Left ventricle myocardium inferior (tissue), 1 donor: Measurements from ENCODE around the gene ADIPOR1. TPM values are rescaled to one million over a fixed set of nuclear protein-coding genes. Genes with fewer than 3 reads are reported as not detected.

ENCODE experiments used
- DNase-seq: peaks from one replicate; pipeline ENCODE4 v3.0.0-alpha.2; 2020
- H3K27ac ChIP-seq: fragments of 200-600 bp; replicated peaks from 2 replicates; pipeline ENCODE4 v1.8.0; 2021
- H3K27me3 ChIP-seq: fragments of 200-600 bp; 2 replicates; pipeline ENCODE4 v1.8.0; 2021; ENCODE audit warnings: low read depth
- H3K36me3 ChIP-seq: fragments of 200-600 bp; 2 replicates; pipeline ENCODE4 v1.8.0; 2021
- H3K4me1 ChIP-seq: fragments of 200-600 bp; 2 replicates; pipeline ENCODE4 v1.8.0; 2021
- H3K4me3 ChIP-seq: fragments of 200-600 bp; 2 replicates; pipeline ENCODE4 v1.8.0; 2021; ENCODE audit warnings: mild to moderate bottlenecking, moderate library complexity
- H3K9me3 ChIP-seq: fragments of 200-600 bp; replicated peaks from 2 replicates; pipeline ENCODE4 v1.8.0; 2021
- CTCF ChIP-seq: fragments of 200-600 bp; IDR thresholded peaks from 2 replicates; pipeline ENCODE4 v1.8.0; 2021; ENCODE audit warnings: antibody characterized with exemption, mild to moderate bottlenecking, borderline replicate concordance
- intact Hi-C: fragments of 100-400 bp; cut with micrococcal nuclease; formaldehyde crosslinking; loops from one replicate; pipeline ENCODE4 v1.11.0; 2022
- total RNA-seq: library from RNA; stranded (reverse); fragmentation: NEBNext Ultra II Directional; extraction: Animal tissue kit (Norgen Biotek cat#: 25700); gene quantifications from one replicate; pipeline ENCODE4 v1.2.1, GENCODE V29; 2021
- donor health status: DM: no; HTN: yes; CAD: no; lungs with severe emphysema.

ADIPOR1 gene
- total RNA-seq, 1 donor from 2014 or later, result 87.0 TPM

- intact Hi-C loops, result loop anchor here (10.0 kb wide), 1 partner anchor 246 kb away; no protein-coding TSS in a partner anchor
- Histone ChIP-seq H3K4me3 (no peak overlapping the region), H3K4me1 (peaks cover 4% of the 10 kb centered on the region), H3K36me3 (no peaks in the 10 kb centered on the region), H3K27ac (no peak overlapping the region), H3K9me3 (no peaks in the 10 kb centered on the region), H3K27me3 (peaks cover 10% of the 10 kb centered on the region)
- no peak for DNase-seq
- no peak for TF ChIP-seq CTCF
Measured at GRCh38 chr1:203000217-203000944, 42.3 kb upstream of the ADIPOR1 start.

- Histone ChIP-seq H3K27me3 (peaks cover 23% of the 10 kb centered on the region), H3K27ac (no peak overlapping the region), H3K4me1 (peaks cover 4% of the 10 kb centered on the region), H3K36me3 (no peaks in the 10 kb centered on the region), H3K9me3 (no peaks in the 10 kb centered on the region), H3K4me3 (no peak overlapping the region)
- TF ChIP-seq CTCF, result peak; percentile 86
- DNase-seq, result no peak
- intact Hi-C loops, result no loop called here
Measured at GRCh38 chr1:202998836-202999750, 41.0 kb upstream of the ADIPOR1 start.

GRCh38 chr1:202994756-202995155 is 36.6 kb upstream of the ADIPOR1 start:
- no peaks in the 10 kb centered on the region for H3K36me3 ChIP-seq
- TF ChIP-seq CTCF, result no peak
- no peak for DNase-seq
- intact Hi-C loops, result no loop called here
- peaks cover 44% of the 10 kb centered on the region for H3K27me3 ChIP-seq
- no peaks in the 10 kb centered on the region for H3K9me3 ChIP-seq
- H3K4me1 ChIP-seq, result peaks cover 4% of the 10 kb centered on the region
- no peak overlapping the region for H3K27ac ChIP-seq
- H3K4me3 ChIP-seq, result no peak overlapping the region

GRCh38 chr1:202991112-202991511 is 33.0 kb upstream of the ADIPOR1 start:
- no peak for DNase-seq
- Histone ChIP-seq H3K27ac (no peak overlapping the region), H3K36me3 (no peaks in the 10 kb centered on the region), H3K9me3 (no peaks in the 10 kb centered on the region), H3K4me3 (no peak overlapping the region), H3K4me1 (no peaks in the 10 kb centered on the region), H3K27me3 (peaks cover 71% of the 10 kb centered on the region)
- no peak for TF ChIP-seq CTCF
- intact Hi-C loops, result no loop called here

GRCh38 chr1:202989879-202990278 is 31.8 kb upstream of the ADIPOR1 start:
- no peak for DNase-seq
- no peak for TF ChIP-seq CTCF
- Histone ChIP-seq H3K36me3 (no peaks in the 10 kb centered on the region), H3K4me3 (no peak overlapping the region), H3K4me1 (no peaks in the 10 kb centered on the region), H3K27me3 (peaks cover 59% of the 10 kb centered on the region), H3K9me3 (no peaks in the 10 kb centered on the region), H3K27ac (no peak overlapping the region)
- intact Hi-C loops, result no loop called here
